Mesenchymal stem cell (in vitro differentiated cells and primary cell): ENCODE data around the gene TAGLN3.

ENCODE experiments used
- DNase-seq: peaks from one replicate; pipeline ENCODE4 v3.0.0-alpha.2; 2013
- H2AFZ ChIP-seq: one replicate; pipeline ENCODE4 v1.6.1; 2013; ENCODE audit warnings: low read depth, mild to moderate bottlenecking, control low read depth, inconsistent platforms, low read length, moderate library complexity
- H2AK5ac ChIP-seq: 2 replicates; pipeline ENCODE4 v1.6.1; 2013; ENCODE audit warnings: low read length, moderate library complexity, mild to moderate bottlenecking, inconsistent platforms; ENCODE audit not compliant: severe bottlenecking
- H2BK120ac ChIP-seq: one replicate; pipeline ENCODE4 v1.6.1; 2013; ENCODE audit warnings: low read depth, mild to moderate bottlenecking, inconsistent platforms, low read length, moderate library complexity
- H2BK12ac ChIP-seq, 2 experiments: one replicate each; pipeline ENCODE4 v1.6.1; 2013; ENCODE audit warnings: inconsistent platforms in 2 of 2, low read length in 2 of 2, mild to moderate bottlenecking in 2 of 2, moderate library complexity in 2 of 2, control low read depth in 1 of 2
- H2BK15ac ChIP-seq: one replicate; pipeline ENCODE4 v1.6.1; 2013; ENCODE audit warnings: mild to moderate bottlenecking, low read depth, inconsistent platforms; ENCODE audit not compliant: poor library complexity, severe bottlenecking
- H2BK5ac ChIP-seq: 2 replicates; pipeline ENCODE4 v1.6.1; 2013; ENCODE audit warnings: low read depth, mild to moderate bottlenecking, low read length, control low read depth, inconsistent platforms; ENCODE audit not compliant: poor library complexity, severe bottlenecking
- H3K14ac ChIP-seq, 2 experiments: one replicate each; pipeline ENCODE4 v1.6.1; 2013; ENCODE audit warnings: inconsistent platforms in 2 of 2, low read length in 2 of 2, control low read depth in 1 of 2, mild to moderate bottlenecking in 1 of 2, moderate library complexity in 1 of 2
- H3K18ac ChIP-seq, 2 experiments: one replicate each; pipeline ENCODE4 v1.6.1; 2013; ENCODE audit warnings: inconsistent platforms in 2 of 2, low read length in 2 of 2, control low read depth in 1 of 2, low read depth in 1 of 2, mild to moderate bottlenecking in 1 of 2
- H3K23ac ChIP-seq, 2 experiments: one replicate each; pipeline ENCODE4 v1.6.1; 2013; ENCODE audit warnings: inconsistent platforms in 2 of 2, low read length in 2 of 2, mild to moderate bottlenecking in 2 of 2, moderate library complexity in 2 of 2, control low read depth in 1 of 2
- H3K27ac ChIP-seq: 2 replicates; pipeline ENCODE4 v1.5.1; 2013; ENCODE audit warnings: mild to moderate bottlenecking, moderate library complexity, low read length, control low read depth, inconsistent platforms; ENCODE audit not compliant: poor library complexity, severe bottlenecking
- H3K27me3 ChIP-seq, 2 experiments: 2 replicates each; pipeline versions ENCODE4 v1.6.1 to v1.7.0; 2013; ENCODE audit warnings: low read length in 2 of 2, mild to moderate bottlenecking in 2 of 2, moderate library complexity in 2 of 2, control low read depth in 1 of 2, inconsistent platforms in 1 of 2; ENCODE audit not compliant: control insufficient read depth in 1 of 2, insufficient read depth in 1 of 2
- H3K36me3 ChIP-seq, 2 experiments: 2 replicates each; pipeline versions ENCODE4 v1.6.1 to v1.7.0; 2013; ENCODE audit warnings: low read length in 2 of 2, control low read depth in 1 of 2, inconsistent platforms in 1 of 2, low read depth in 1 of 2, mild to moderate bottlenecking in 1 of 2; ENCODE audit not compliant: insufficient read depth in 2 of 2, control insufficient read depth in 1 of 2
- H3K4ac ChIP-seq, 2 experiments: one replicate each; pipeline ENCODE4 v1.6.1; 2013; ENCODE audit warnings: inconsistent platforms in 2 of 2, low read length in 2 of 2, mild to moderate bottlenecking in 2 of 2, moderate library complexity in 2 of 2, control low read depth in 1 of 2, low read depth in 1 of 2
- H3K4me1 ChIP-seq: 2 replicates; pipeline ENCODE4 v1.6.1; 2013; ENCODE audit warnings: low read depth, low read length, control low read depth; ENCODE audit not compliant: control insufficient read depth, insufficient read depth
- H3K4me2 ChIP-seq: 2 replicates; pipeline ENCODE4 v1.6.1; 2013; ENCODE audit warnings: low read length, mild to moderate bottlenecking, inconsistent platforms; ENCODE audit not compliant: poor library complexity, severe bottlenecking
- H3K4me3 ChIP-seq, 2 experiments: 2 replicates each; pipeline versions ENCODE4 v1.5.1 to v1.7.0; 2013; ENCODE audit warnings: low read length in 2 of 2, mild to moderate bottlenecking in 2 of 2, control low read depth in 1 of 2, low read depth in 1 of 2; ENCODE audit not compliant: insufficient read depth in 1 of 2
- H3K79me1 ChIP-seq: replicated peaks from 2 replicates; pipeline ENCODE4 v1.6.1; 2013; ENCODE audit warnings: mild to moderate bottlenecking, control low read depth, low read length, inconsistent platforms; ENCODE audit not compliant: poor library complexity, severe bottlenecking
- H3K9ac ChIP-seq: 2 replicates; pipeline ENCODE4 v1.7.0; 2013; ENCODE audit warnings: mild to moderate bottlenecking, low read length, moderate library complexity
- H3K9me3 ChIP-seq: 2 replicates; pipeline ENCODE4 v1.7.0; 2013; ENCODE audit warnings: mild to moderate bottlenecking, low read length; ENCODE audit not compliant: control insufficient read depth
- H4K8ac ChIP-seq: one replicate; pipeline ENCODE4 v1.6.1; 2013; ENCODE audit warnings: inconsistent platforms, mild to moderate bottlenecking, low read length, moderate library complexity
- H4K91ac ChIP-seq: one replicate; pipeline ENCODE4 v1.6.1; 2013; ENCODE audit warnings: mild to moderate bottlenecking, low read length, inconsistent platforms
- WGBS: methylation state at CpG from one replicate; pipeline ENCODE4 v1.1.7; 2013; ENCODE audit warnings: mixed read lengths; 5-methylcytosine and 5-hydroxymethylcytosine counted together

TAGLN3 gene

DNA sequence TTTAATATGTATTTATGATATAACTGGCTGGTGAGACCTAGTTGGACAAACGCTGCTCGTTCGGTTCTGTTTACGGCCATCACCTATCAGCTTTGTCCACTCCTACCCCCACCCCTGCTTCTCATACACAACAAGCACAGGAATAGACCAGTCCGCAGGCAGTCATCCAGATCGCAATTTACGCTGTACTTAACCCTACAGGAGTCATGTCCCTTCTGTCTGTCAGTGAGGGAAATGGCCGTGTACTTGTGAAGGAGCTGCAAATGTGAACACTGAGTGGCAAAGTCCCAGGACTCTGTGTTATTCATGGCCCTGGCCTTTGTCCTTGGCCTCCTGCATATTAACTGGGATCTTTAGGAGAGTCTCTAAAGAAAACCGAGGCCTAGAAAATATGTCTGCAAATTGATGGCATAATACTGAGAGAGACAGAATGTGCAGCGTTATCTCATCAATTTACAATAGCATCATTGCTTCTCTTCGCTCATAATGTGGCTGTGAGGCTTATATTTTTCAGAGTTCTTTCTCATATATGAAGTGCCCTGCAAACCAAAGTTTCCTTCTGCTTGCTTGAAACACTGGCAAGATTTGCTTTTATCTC, 27.1 kb upstream of the TAGLN3 start:
- H4K8ac ChIP-seq = no peak overlapping the region
- H4K91ac ChIP-seq = no peak overlapping the region
- no peak overlapping the region for H2AFZ ChIP-seq
- WGBS = 83% methylated on average over 10 of the region's 11 CpGs
- no peak for DNase-seq
- no peak overlapping the region for H3K27ac ChIP-seq
- no peak overlapping the region for H3K4ac ChIP-seq
- no peak overlapping the region for H3K23ac ChIP-seq
- H3K4me1 ChIP-seq = no peaks in the 10 kb centered on the region
- H3K9ac ChIP-seq = no peak overlapping the region
- H3K27me3 ChIP-seq = no peaks in the 10 kb centered on the region
- H2BK12ac ChIP-seq = no peak overlapping the region
- no peak overlapping the region for H3K4me2 ChIP-seq
- peaks cover 6 to 91% of the 10 kb centered on the region in 2 experiments for H3K36me3 ChIP-seq
- H3K79me1 ChIP-seq = peaks cover 2% of the 10 kb centered on the region
- no peak overlapping the region for H3K4me3 ChIP-seq
- no peak overlapping the region for H2BK5ac ChIP-seq
- H2AK5ac ChIP-seq = no peak overlapping the region
- no peaks in the 10 kb centered on the region for H3K9me3 ChIP-seq
- no peak overlapping the region for H3K14ac ChIP-seq
- H3K18ac ChIP-seq = no peak overlapping the region
- H2BK120ac ChIP-seq = no peak overlapping the region
- no peak overlapping the region for H2BK15ac ChIP-seq

DNA sequence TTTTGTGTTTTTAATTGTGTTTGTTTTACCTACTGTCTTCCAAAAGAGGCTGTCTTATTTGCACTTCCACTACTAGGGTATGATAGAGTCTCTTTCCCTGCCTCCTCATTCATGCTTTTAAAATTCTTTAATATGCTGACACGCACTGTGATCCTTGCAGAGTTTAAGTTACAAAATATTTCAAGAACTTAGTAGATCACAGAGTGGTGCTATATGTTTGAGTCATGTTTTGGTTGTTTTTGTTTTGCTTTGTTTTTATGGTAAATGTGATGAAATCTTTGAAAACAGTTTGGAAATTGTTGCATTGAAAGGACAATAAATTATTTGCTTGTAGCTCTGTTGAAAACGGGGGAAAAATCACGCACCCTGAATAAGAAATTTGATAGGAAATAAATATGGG, 25.8 kb upstream of the TAGLN3 start:
- Histone ChIP-seq H3K14ac (no peak overlapping the region), H2AFZ (no peak overlapping the region), H3K4ac (no peak overlapping the region), H2BK15ac (no peak overlapping the region), H2BK12ac (no peak overlapping the region), H3K36me3 (peaks cover 6 to 82% of the 10 kb centered on the region in 2 experiments), H3K27ac (no peak overlapping the region), H3K9me3 (no peaks in the 10 kb centered on the region), H2AK5ac (no peak overlapping the region), H4K8ac (no peak overlapping the region), H3K4me3 (no peak overlapping the region), H3K18ac (no peak overlapping the region), H3K4me1 (no peaks in the 10 kb centered on the region), H4K91ac (no peak overlapping the region), H3K79me1 (peaks cover 2% of the 10 kb centered on the region), H2BK5ac (no peak overlapping the region), H3K4me2 (no peak overlapping the region), H3K23ac (no peak overlapping the region), H2BK120ac (no peak overlapping the region), H3K9ac (no peak overlapping the region), H3K27me3 (no peaks in the 10 kb centered on the region)
- DNase-seq = no peak
- 100% methylated on average over 1 of the region's 3 CpGs for WGBS

DNA sequence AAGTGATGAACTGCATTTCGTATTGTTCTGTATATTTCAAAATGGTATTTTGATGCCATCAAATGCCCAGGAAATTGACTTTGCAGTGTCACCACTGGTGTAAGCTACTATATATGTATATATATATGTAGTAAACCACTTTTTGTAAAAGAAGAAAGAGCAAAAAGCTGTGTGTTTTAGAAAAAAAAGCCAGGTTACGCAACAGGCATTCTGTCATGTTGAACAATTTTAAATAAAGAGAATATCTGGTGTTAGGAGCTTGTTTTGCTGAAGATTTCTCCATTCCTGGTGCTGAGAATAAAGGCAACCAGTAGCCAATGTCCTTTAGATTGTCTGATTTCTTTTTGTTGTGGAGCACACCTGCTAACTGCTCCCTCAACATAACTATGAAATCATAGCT, 23.6 kb upstream of the TAGLN3 start:
- H3K9ac ChIP-seq = no peak overlapping the region
- H2AFZ ChIP-seq = no peak overlapping the region
- no peak overlapping the region for H3K23ac ChIP-seq
- H3K14ac ChIP-seq = no peak overlapping the region
- H3K4me3 ChIP-seq = no peak overlapping the region
- H3K79me1 ChIP-seq = no peaks in the 10 kb centered on the region
- H3K27me3 ChIP-seq = no peaks in the 10 kb centered on the region
- no peak for DNase-seq
- H3K27ac ChIP-seq = no peak overlapping the region
- H4K91ac ChIP-seq = no peak overlapping the region
- H2BK15ac ChIP-seq = no peak overlapping the region
- H3K4me1 ChIP-seq = peaks cover 2% of the 10 kb centered on the region
- H3K4me2 ChIP-seq = no peak overlapping the region
- no peak overlapping the region for H3K18ac ChIP-seq
- WGBS = 92% methylated on average over 1 of the region's 2 CpGs
- H2BK120ac ChIP-seq = no peak overlapping the region
- no peak overlapping the region for H2AK5ac ChIP-seq
- H2BK5ac ChIP-seq = no peak overlapping the region
- H3K36me3 ChIP-seq = peaks cover 4 to 59% of the 10 kb centered on the region in 2 experiments
- no peak overlapping the region for H3K4ac ChIP-seq
- H3K9me3 ChIP-seq = no peaks in the 10 kb centered on the region
- no peak overlapping the region for H4K8ac ChIP-seq
- H2BK12ac ChIP-seq = no peak overlapping the region

DNA sequence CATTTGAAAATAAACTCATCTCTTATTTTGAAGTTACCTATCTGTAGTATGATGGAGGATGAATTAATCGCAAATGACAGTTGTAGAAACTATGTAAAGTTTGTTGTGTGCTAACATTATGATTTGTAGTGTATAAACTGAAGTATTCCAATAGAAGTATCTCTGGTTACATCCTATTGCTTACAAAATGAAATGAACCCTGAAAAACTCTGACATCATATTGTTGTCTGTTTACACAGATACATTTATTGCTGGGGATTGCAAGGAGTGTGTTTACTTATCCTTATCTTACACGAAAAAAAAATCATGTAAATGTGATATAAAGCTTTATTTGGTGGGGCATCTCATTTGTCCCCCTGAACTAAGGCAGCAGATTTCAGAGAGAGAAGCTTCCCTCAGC, 22.5 kb upstream of the TAGLN3 start:
- Histone ChIP-seq H2AFZ (no peak overlapping the region), H3K14ac (no peak overlapping the region), H2BK15ac (no peak overlapping the region), H3K9ac (no peak overlapping the region), H3K23ac (no peak overlapping the region), H3K27me3 (no peaks in the 10 kb centered on the region), H4K8ac (no peak overlapping the region), H3K36me3 (peaks cover 4 to 48% of the 10 kb centered on the region in 2 experiments), H3K79me1 (peaks cover 5% of the 10 kb centered on the region), H2AK5ac (no peak overlapping the region), H3K27ac (no peak overlapping the region), H3K4me1 (peaks cover 6% of the 10 kb centered on the region), H3K9me3 (no peaks in the 10 kb centered on the region), H2BK5ac (no peak overlapping the region), H2BK120ac (no peak overlapping the region), H3K4ac (no peak overlapping the region), H3K18ac (no peak overlapping the region), H3K4me2 (no peak overlapping the region), H3K4me3 (no peak overlapping the region), H2BK12ac (no peak overlapping the region), H4K91ac (no peak overlapping the region)
- DNase-seq = no peak
- WGBS = no CpG with 5 or more reads among the region's 2 CpGs
